CD14-positive monocyte (primary cell): Measurements from ENCODE around the gene LGALS3BP. TPM values are rescaled to one million over a fixed set of nuclear protein-coding genes. Genes with fewer than 3 reads are reported as not detected.

Experiments used
- DNase-seq, 3 donors: peaks; one replicate each; pipeline ENCODE4 v3.0.0-alpha.2; 2011 to 2022
- H2AFZ ChIP-seq: 2 replicates; pipeline ENCODE4 v1.6.0; 2012; ENCODE audit warnings: mild to moderate bottlenecking, low read depth, low read length, inconsistent platforms; ENCODE audit not compliant: insufficient read depth, poor library complexity, severe bottlenecking
- H3K27ac ChIP-seq, 2 donors: 1 replicate in 1 of 2; 2 replicates in 1 of 2; pipeline ENCODE4 v1.5.1; 2012 to 2013; ENCODE audit warnings: low read length in 2 of 2, control low read depth in 1 of 2, inconsistent platforms in 1 of 2, low read depth in 1 of 2, mild to moderate bottlenecking in 1 of 2
- H3K27me3 ChIP-seq, 2 donors: one replicate each; pipeline versions ENCODE4 v1.6.0 to v1.6.1; 2011 to 2013; ENCODE audit warnings: low read length in 2 of 2; ENCODE audit not compliant: control insufficient read depth in 2 of 2, insufficient read depth in 2 of 2
- H3K36me3 ChIP-seq, 2 donors: replicated peaks in 1 of 2; 1 replicate in 1 of 2; 2 replicates in 1 of 2; pipeline versions ENCODE4 v1.5.1 to v1.6.1; 2012 to 2013; ENCODE audit warnings: low read length in 2 of 2, control low read depth in 1 of 2, inconsistent platforms in 1 of 2, mild to moderate bottlenecking in 1 of 2; ENCODE audit not compliant: insufficient read depth in 2 of 2, control insufficient read depth in 1 of 2
- H3K4me1 ChIP-seq, 2 donors: 1 replicate in 1 of 2; 2 replicates in 1 of 2; pipeline versions ENCODE4 v1.5.1 to v1.6.1; 2012 to 2013; ENCODE audit warnings: low read length in 2 of 2, control low read depth in 1 of 2, inconsistent platforms in 1 of 2, mild to moderate bottlenecking in 1 of 2, moderate library complexity in 1 of 2; ENCODE audit not compliant: insufficient read depth in 2 of 2, control insufficient read depth in 1 of 2
- H3K4me2 ChIP-seq: replicated peaks from 2 replicates; pipeline ENCODE3; 2012; ENCODE audit warnings: low read length, moderate library complexity, mild to moderate bottlenecking; ENCODE audit not compliant: poor library complexity, severe bottlenecking; ENCODE audit errors: extremely low read depth
- H3K4me3 ChIP-seq, 3 experiments: fragments of 200-600 bp in 1 of 3; sonication (generic) in 1 of 3; replicated peaks in 1 of 3; 1 replicate in 2 of 3; 2 replicates in 1 of 3; pipeline ENCODE4 v1.5.1; 2011 to 2013; ENCODE audit warnings: low read length in 3 of 3, mild to moderate bottlenecking in 3 of 3, control low read depth in 2 of 3, low read depth in 2 of 3, inconsistent platforms in 1 of 3, moderate library complexity in 1 of 3
- H3K79me2 ChIP-seq: 2 replicates; pipeline ENCODE4 v1.6.0; 2012; ENCODE audit warnings: mild to moderate bottlenecking, control low read depth, inconsistent platforms, low read length, moderate library complexity; ENCODE audit not compliant: insufficient read depth
- H3K9ac ChIP-seq: 2 replicates; pipeline ENCODE4 v1.6.0; 2017; ENCODE audit warnings: low read length, mild to moderate bottlenecking; ENCODE audit not compliant: insufficient read depth, poor library complexity, severe bottlenecking
- H3K9me3 ChIP-seq, 2 donors: replicated peaks in 1 of 2; 1 replicate in 1 of 2; 2 replicates in 1 of 2; pipeline versions ENCODE4 v1.5.1 to v1.6.1; 2012 to 2013; ENCODE audit warnings: low read length in 2 of 2, control low read depth in 1 of 2; ENCODE audit not compliant: control insufficient read depth in 1 of 2, insufficient read depth in 1 of 2
- H4K20me1 ChIP-seq: 2 replicates; pipeline ENCODE4 v1.6.0; 2012; ENCODE audit warnings: mild to moderate bottlenecking, low read length, control low read depth, moderate library complexity; ENCODE audit not compliant: insufficient read depth
- H3K27ac Mint-ChIP-seq, 7 donors: one replicate each; pipeline ENCODE4 v1.8.0; 2020; ENCODE audit warnings: mild to moderate bottlenecking in 7 of 7, mixed read lengths in 7 of 7, moderate library complexity in 6 of 7, inconsistent platforms in 2 of 7
- H3K27me3 Mint-ChIP-seq, 3 donors: one replicate each; pipeline ENCODE4 v1.8.0; 2021 to 2022; ENCODE audit warnings: low read depth in 3 of 3, mild to moderate bottlenecking in 3 of 3, mixed read lengths in 3 of 3, moderate library complexity in 3 of 3, inconsistent platforms in 1 of 3
- H3K36me3 Mint-ChIP-seq, 2 donors: one replicate each; pipeline ENCODE4 v1.8.0; 2020; ENCODE audit warnings: mixed read lengths in 2 of 2, inconsistent platforms in 1 of 2, mild to moderate bottlenecking in 1 of 2
- H3K4me1 Mint-ChIP-seq: one replicate; pipeline ENCODE4 v1.8.0; 2020; ENCODE audit warnings: mild to moderate bottlenecking, mixed read lengths
- H3K4me3 Mint-ChIP-seq, 2 donors: one replicate each; pipeline ENCODE4 v1.8.0; 2020; ENCODE audit warnings: mild to moderate bottlenecking in 2 of 2, mixed read lengths in 2 of 2, moderate library complexity in 1 of 2
- H3K9me3 Mint-ChIP-seq, 7 donors: one replicate each; pipeline ENCODE4 v1.8.0; 2020 to 2022; ENCODE audit warnings: mixed read lengths in 7 of 7, mild to moderate bottlenecking in 6 of 7, moderate library complexity in 6 of 7, inconsistent platforms in 2 of 7
- WGBS: methylation state at CpG from one replicate; pipeline ENCODE4 v1.1.5; 2013; ENCODE audit warnings: missing lambda C conversion rate; ENCODE audit not compliant: insufficient coverage; 5-methylcytosine and 5-hydroxymethylcytosine counted together
- intact Hi-C, 2 donors: fragments of 100-400 bp; cut with micrococcal nuclease; formaldehyde crosslinking; loops; one replicate each; pipeline versions ENCODE4 v1.15.0 to v1.15.1; 2023
- polyA plus RNA-seq, 3 donors: library from polyadenylated mRNA; depleted of rRNA in 1 of 3; unstranded in 2 of 3; stranded (reverse) in 1 of 3; fragments of 300-500 nt in 2 of 3; fragments of >200 nt in 1 of 3; fragmentation: Illumina TruSeq in 2 of 3; gene quantifications; 1 replicate in 2 of 3; 2 replicates in 1 of 3; pipeline ENCODE4 v1.2.3, GENCODE V29; 2012 to 2021
- TF ChIP-seq, protein P1 (sequence below): fragments of 200-600 bp; IDR thresholded peaks from one replicate; pipeline ENCODE4 v1.8.0; 2022; ENCODE audit warnings: antibody characterized with exemption, mild to moderate bottlenecking

The LGALS3BP gene
- polyA plus RNA-seq, 3 donors = 11.4 to 12.0 (median 11.7) TPM

DNA sequence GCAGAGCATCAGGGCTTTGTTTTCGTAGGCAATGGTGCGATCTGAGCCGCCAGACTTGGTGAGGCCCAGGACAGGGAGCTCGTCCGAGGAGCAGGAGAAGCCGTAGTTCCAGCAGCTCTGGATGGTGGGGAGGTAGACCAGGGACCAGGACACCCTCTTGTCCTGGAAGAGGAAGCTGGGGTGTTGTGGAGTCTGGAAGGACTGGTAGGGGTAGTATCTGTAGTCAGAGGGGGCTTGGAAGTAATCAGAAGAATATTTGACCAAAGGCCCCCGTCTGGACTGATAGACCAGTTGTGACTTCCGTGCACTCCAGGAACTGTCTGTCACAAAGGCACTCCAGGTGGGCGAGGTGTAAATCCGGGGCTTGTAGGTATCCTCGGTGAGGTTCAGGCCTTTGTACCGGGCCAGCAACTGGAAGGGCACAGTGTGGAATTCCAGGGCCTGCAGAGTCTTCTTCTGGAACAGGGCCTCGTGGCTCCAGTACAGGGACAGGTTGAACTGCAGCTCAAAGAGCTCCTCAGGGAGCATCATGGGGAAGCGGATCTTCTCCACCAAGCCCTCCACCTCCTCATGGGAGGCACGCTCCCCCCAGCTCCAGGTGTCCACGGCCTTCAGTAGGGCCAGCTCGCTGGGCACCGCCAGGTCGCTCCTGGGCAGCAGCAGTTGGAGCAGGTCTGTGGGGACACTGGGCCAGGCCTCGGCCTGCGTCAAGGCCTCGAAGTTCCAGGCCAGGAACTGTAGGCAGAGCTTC lies 7.8 kb downstream of the LGALS3BP start:
- Mint-ChIP-seq H3K9me3 (no peaks in the 10 kb centered on the region), H3K4me3 (no peak overlapping the region), H3K27ac (peak overlapping the region in 4 of 7 donors; percentile 38 to 82 (median 60)), H3K27me3 (peaks cover 1 to 3% (median 2%) of the 10 kb centered on the region in 3 donors), H3K4me1 (peaks cover 17% of the 10 kb centered on the region), H3K36me3 (no peaks in the 10 kb centered on the region)
- Histone ChIP-seq H2AFZ (peak overlapping the region; percentile 41), H3K9me3 (no peaks in the 10 kb centered on the region), H4K20me1 (no peaks in the 10 kb centered on the region), H3K4me1 (peaks cover 4 to 8% of the 10 kb centered on the region in 2 donors), H3K79me2 (no peaks in the 10 kb centered on the region), H3K27ac (no peak overlapping the region), H3K9ac (no peak overlapping the region), H3K36me3 (no peaks in the 10 kb centered on the region), H3K27me3 (no peaks in the 10 kb centered on the region), H3K4me2 (no peak overlapping the region), H3K4me3 (no peak overlapping the region)
- intact Hi-C loops = loop anchor here (5.0 to 10.0 kb wide), 4 partner anchors 50 to 130 kb away; partner anchors contain the start of gene USP36 (in 2 of the 2)
- 91% methylated on average over 20 of the region's 22 CpGs for WGBS
- TF ChIP-seq, protein P1, sequence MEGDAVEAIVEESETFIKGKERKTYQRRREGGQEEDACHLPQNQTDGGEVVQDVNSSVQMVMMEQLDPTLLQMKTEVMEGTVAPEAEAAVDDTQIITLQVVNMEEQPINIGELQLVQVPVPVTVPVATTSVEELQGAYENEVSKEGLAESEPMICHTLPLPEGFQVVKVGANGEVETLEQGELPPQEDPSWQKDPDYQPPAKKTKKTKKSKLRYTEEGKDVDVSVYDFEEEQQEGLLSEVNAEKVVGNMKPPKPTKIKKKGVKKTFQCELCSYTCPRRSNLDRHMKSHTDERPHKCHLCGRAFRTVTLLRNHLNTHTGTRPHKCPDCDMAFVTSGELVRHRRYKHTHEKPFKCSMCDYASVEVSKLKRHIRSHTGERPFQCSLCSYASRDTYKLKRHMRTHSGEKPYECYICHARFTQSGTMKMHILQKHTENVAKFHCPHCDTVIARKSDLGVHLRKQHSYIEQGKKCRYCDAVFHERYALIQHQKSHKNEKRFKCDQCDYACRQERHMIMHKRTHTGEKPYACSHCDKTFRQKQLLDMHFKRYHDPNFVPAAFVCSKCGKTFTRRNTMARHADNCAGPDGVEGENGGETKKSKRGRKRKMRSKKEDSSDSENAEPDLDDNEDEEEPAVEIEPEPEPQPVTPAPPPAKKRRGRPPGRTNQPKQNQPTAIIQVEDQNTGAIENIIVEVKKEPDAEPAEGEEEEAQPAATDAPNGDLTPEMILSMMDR = no peak
- DNase-seq = no peak

- Mint-ChIP-seq H3K4me3 (peak overlapping the region; percentile 51 to 57), H3K9me3 (no peaks in the 10 kb centered on the region), H3K27ac (peak overlapping the region in 6 of 7 donors; percentile 36 to 82 (median 56)), H3K4me1 (peaks cover 15% of the 10 kb centered on the region), H3K27me3 (peaks cover 1 to 2% (median 2%) of the 10 kb centered on the region in 3 donors), H3K36me3 (no peaks in the 10 kb centered on the region)
- peak overlapping the region; percentile 41 for H2AFZ ChIP-seq
- no peaks in the 10 kb centered on the region for H3K36me3 ChIP-seq
- no peak overlapping the region for H3K4me2 ChIP-seq
- DNase-seq = peak; percentile 70 to 78 (median 78)
- H3K27me3 ChIP-seq = no peaks in the 10 kb centered on the region
- H3K9ac ChIP-seq = no peak overlapping the region
- H3K4me1 ChIP-seq = peaks cover 4 to 8% of the 10 kb centered on the region in 2 donors
- intact Hi-C loops = loop anchor here (5.0 to 10.0 kb wide), 4 partner anchors 49 to 129 kb away; partner anchors contain the start of gene USP36 (in 2 of the 2)
- no peak overlapping the region for H3K27ac ChIP-seq
- TF ChIP-seq, protein P1 = peak; percentile 91
- no peaks in the 10 kb centered on the region for H3K9me3 ChIP-seq
- no peaks in the 10 kb centered on the region for H4K20me1 ChIP-seq
- H3K4me3 ChIP-seq = no peak overlapping the region
- H3K79me2 ChIP-seq = no peaks in the 10 kb centered on the region
- 47% methylated on average over 29 of the region's 33 CpGs for WGBS
These were observed 8.6 kb downstream of the LGALS3BP start for GRCh38 chr17:78970834-78971755.
